Adrenal gland (tissue), 5 donors: ENCODE results near the gene PRKACA.

Experiments used
- POLR2A ChIP-seq, 2 donors: fragments of 450-650 bp; IDR thresholded peaks; one replicate each; pipeline ENCODE4 v1.6.1; 2017; ENCODE audit warnings: antibody characterized with exemption in 2 of 2, mild to moderate bottlenecking in 2 of 2, moderate library complexity in 1 of 2
- TF ChIP-seq, protein P1 (sequence below), 6 experiments: fragments of 450-650 bp in 4 of 6; fragments of 200-600 bp in 2 of 6; sonication (generic) in 1 of 6; IDR thresholded peaks; 1 replicate in 5 of 6; 2 replicates in 1 of 6; pipeline versions ENCODE4 v1.5.1 to v1.8.0; 2016 to 2021; ENCODE audit warnings: antibody characterized with exemption in 6 of 6, mild to moderate bottlenecking in 2 of 6, moderate library complexity in 1 of 6
- donor health status: DM: no; HTN: no; CAD: no.

DNA sequence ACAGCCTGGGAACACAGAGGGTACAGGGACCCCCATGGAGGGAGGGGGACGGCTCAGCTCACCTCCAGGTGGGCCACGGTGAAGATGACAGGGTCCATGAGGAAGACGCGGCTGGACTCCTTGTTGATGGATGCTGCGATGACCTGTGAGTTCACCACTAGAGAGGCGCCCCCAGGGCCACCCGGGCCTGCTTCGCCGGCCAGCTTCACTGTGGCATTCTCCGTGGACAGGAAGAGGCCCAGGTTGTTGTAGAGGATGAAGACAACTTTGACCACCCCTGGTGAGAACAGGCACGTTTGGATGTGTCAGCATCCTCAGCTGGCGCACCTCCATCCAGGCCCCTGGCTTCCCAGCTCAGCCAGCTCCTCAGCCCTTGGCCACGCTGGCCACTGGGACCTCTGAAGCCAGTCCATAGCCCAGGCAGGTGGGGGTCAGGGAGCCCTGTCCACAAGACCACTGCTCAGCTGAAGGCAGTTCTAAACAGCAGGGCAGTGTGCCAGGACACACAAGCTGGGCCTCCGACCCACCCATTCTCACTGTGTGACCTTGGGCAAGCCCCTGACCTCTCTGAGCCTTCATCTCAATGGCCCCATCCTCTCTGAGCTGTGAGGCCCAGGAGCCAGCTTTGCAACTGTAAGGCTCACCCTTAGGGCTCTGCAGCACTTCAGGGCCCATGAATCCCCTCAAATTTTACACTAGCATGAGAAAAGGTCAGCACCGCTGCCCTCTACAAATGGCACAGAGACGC, 40.9 kb upstream of the PRKACA start:
- TF ChIP-seq, protein P1, sequence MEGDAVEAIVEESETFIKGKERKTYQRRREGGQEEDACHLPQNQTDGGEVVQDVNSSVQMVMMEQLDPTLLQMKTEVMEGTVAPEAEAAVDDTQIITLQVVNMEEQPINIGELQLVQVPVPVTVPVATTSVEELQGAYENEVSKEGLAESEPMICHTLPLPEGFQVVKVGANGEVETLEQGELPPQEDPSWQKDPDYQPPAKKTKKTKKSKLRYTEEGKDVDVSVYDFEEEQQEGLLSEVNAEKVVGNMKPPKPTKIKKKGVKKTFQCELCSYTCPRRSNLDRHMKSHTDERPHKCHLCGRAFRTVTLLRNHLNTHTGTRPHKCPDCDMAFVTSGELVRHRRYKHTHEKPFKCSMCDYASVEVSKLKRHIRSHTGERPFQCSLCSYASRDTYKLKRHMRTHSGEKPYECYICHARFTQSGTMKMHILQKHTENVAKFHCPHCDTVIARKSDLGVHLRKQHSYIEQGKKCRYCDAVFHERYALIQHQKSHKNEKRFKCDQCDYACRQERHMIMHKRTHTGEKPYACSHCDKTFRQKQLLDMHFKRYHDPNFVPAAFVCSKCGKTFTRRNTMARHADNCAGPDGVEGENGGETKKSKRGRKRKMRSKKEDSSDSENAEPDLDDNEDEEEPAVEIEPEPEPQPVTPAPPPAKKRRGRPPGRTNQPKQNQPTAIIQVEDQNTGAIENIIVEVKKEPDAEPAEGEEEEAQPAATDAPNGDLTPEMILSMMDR (IDR thresholded peaks at IDR 0.05) = no peak
- no peak for TF ChIP-seq POLR2A (IDR thresholded peaks at IDR 0.05)
